ENCODE results near the gene TUBB1.
"Not testable (repeated sequence)": the region's sequence is repeated elsewhere in the genome, so short reads cannot be mapped to it uniquely, and the experiment has no call there.

Gene TUBB1

DNA sequence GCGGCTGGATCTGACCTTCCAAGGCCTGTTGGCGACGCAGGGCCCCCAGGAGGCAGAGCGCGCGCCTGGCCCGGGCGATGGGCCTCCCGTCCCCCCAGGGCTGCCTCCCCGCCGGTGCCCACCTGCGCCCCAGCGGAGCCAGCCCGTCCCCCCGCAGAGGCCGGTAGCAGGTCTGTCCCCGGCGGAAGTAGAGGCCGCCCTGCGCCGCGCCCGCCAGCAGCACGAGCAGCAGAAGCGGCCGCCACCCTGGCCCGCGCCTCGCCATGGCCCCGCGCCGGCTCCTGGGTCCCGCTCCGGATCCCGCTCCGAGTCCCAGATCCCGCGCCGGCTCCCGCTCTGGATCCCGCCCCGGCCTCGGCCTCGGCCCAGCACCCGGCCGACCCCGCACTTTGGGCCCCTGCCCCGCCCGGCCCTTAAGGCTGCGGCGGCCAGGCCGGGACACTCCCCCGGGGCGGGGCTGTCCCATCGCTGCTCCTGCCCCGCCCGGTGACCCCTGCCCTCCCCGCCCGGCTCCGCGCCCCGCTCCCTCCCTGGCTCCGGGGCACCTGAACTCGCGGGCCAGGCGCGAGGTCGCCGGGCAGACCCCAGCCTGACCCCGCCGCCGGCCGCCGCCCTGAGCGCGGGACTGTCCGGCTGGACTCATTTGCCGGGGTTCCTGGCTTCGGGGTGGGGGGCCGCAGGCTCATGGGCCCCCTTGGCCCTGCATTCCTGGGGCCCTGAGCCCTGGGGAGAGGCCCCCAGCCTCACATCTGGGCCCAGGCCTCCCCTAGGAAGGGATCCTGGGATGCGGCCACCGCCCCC lies 12.2 kb upstream of the TUBB1 start, which contains the start of gene CTSZ:
TSS of gene CTSZ (minus strand) at position 391 of the 801 bp plus-strand sequence. CDS start at position 265, 126 bp downstream.
- Histone ChIP-seq H3K36me3 (peaks cover 0 to 22% (median 0%) of the 10 kb centered on the region in 11 experiments; a peak in 9 of 22 replicates), H3K4me3 (peak within 1 kb of the TSS; percentile 55 to 78 (median 64)), H3K27me3 (peaks cover 0 to 22% (median 15%) of the 10 kb centered on the region in 11 experiments; a peak in 16 of 22 replicates), H3K9ac (peak within 1 kb of the TSS; percentile 74 to 98 (median 82)), H3K9me3 (replicated peaks in 1 of 11) (no peaks in the 10 kb centered on the region), H4K20me1 (peaks cover 0 to 28% (median 24%) of the 10 kb centered on the region in 11 experiments; a peak in 16 of 22 replicates), H3K4me2 (peak within 1 kb of the TSS; percentile 95 to 100 (median 97)), H3K27ac (peak within 1 kb of the TSS; percentile 68 to 99 (median 85)), H3K4me1 (peaks cover 61 to 100% (median 75%) of the 10 kb centered on the region in 10 experiments)
- no peak for TF ChIP-seq Cebpa-rat (IDR thresholded peaks at IDR 0.05)

DNA sequence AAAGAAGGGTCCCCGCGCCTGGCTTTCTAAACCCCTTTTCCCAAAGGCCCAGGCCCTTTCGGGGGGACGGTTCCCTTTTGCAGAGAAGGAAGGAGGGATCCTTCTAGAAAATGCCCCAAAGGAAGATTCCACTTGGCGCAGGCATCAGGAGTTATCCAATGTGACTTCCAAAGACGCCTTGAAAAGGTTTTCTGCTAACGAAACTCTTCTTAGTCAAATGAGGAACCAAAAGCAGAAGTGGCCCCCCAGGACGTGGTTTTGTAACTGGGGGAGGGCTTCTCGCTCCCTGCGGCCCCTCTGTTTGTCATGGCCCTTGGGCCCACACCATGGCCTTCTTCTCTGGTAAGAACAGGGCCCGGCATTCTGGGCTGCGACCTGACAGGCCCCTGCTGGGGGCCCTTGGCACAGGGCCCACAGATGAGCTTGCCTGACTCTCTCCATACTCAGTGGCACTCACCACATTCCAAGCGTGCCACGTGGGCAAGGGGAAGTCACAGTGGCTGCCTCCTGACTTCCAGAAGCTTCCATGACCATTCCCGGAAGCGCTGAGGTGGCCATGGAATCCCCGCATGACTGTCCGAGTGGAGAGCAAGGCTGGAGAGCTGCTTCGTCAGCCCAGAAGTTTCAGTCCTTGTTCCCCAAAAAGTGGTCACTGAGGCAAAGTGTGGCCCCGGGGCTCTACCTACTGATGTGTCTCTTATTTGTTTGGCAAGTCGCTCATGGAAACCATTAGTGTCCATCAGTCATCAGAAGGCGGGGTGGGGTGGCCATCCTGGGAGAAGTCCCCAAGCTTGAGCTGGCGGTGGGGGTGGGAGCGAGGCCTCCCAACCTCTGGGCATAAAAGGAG lies 11.3 kb upstream of the TUBB1 start:
- Histone ChIP-seq H3K4me1 (peaks cover 58 to 93% (median 72%) of the 10 kb centered on the region in 10 experiments), H3K9me3 (replicated peaks in 1 of 11) (no peaks in the 10 kb centered on the region), H3K9ac (peak overlapping the region; percentile 74 to 98 (median 82)), H3K4me3 (peak overlapping the region; percentile 55 to 78 (median 64)), H3K4me2 (peak overlapping the region; percentile 95 to 100 (median 97)), H4K20me1 (peaks cover 0 to 28% (median 16%) of the 10 kb centered on the region in 11 experiments; a peak in 16 of 22 replicates), H3K27me3 (peaks cover 0 to 22% (median 15%) of the 10 kb centered on the region in 11 experiments; a peak in 16 of 22 replicates), H3K36me3 (peaks cover 0 to 14% (median 0%) of the 10 kb centered on the region in 11 experiments; a peak in 6 of 22 replicates), H3K27ac (peak overlapping the region; percentile 68 to 99 (median 85))
- TF ChIP-seq Cebpa-rat (IDR thresholded peaks at IDR 0.05), result no peak

DNA sequence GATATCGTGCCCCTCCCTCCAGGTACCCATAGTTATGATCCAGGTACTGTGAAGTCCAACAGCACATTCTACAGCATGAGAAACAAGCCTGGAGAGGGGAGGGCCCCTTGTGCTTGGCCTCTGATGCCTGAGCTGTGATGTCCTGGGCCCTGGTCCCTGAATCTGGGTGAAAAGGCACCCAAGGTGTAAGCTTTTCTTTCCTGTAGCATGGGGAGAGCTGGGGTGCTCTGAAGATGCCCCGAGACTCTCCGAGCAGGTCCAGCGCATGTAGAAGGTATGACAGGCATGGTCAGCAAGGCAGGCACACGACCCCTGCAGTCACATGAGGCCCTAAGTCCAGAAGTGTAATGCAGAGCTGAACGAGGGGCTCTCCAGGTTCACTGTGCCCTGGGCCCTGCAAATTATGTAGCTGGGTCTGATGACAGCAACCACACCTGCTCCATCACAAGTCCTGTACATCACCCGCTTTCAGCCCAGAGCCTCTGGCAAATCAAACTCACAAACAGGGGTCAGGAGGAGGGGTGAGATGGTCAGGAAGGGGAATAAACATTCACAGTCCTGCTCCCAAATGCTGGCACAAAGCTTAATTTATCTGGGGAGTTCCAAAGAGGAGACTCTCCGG lies 10.4 kb upstream of the TUBB1 start:
- Histone ChIP-seq H3K4me1 (peaks cover 49 to 84% (median 64%) of the 10 kb centered on the region in 10 experiments), H3K4me3 (no peak overlapping the region), H3K9me3 (replicated peaks in 1 of 11) (no peaks in the 10 kb centered on the region), H3K9ac (peak overlapping the region in 3 of 11 experiments; percentile 93 to 98 (median 96); a peak in 6 of 22 replicates), H3K36me3 (peaks cover 0 to 5% (median 0%) of the 10 kb centered on the region in 11 experiments; a peak in 4 of 22 replicates), H3K27ac (peak overlapping the region in 6 of 11 experiments; percentile 85 to 99 (median 95); a peak in 10 of 22 replicates), H4K20me1 (peaks cover 0 to 24% (median 10%) of the 10 kb centered on the region in 11 experiments; a peak in 16 of 22 replicates), H3K27me3 (peaks cover 0 to 22% (median 15%) of the 10 kb centered on the region in 11 experiments; a peak in 16 of 22 replicates), H3K4me2 (peak overlapping the region in 9 of 11 experiments; percentile 95 to 100 (median 99); a peak in 16 of 22 replicates)
- no peak for TF ChIP-seq Cebpa-rat (IDR thresholded peaks at IDR 0.05)

DNA sequence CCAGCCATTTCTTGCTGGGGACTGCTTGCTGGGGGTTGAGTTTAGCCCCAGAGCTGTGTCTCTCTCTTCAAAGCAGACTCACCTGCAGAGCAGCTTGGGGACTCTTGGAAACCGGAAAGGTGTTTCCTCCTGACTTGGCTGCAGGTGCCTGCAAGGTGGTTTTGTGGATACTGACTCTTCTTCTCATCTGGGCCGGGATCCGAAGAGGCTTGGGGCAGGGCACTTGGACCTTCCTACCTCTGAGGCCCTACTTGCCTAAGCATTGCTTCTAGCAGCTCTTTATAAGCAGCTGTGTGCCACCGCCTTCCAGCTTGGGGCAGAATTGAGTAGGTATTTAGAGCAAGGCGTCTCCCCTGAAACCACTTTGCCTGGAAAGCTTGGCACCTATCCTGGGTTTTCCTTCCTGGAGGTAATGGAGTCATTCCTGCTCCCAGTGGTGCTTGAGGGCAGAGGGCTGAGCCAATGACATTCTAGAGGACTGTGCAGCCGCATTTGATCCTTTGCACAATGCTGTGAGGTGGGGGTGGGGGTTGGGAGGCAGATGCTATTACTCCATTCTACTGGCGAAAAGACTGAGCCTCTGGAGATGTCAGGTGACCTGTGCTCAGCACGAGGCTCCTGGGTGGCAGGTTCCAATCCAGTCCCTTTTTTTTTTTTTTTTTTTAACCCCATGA lies 8.8 kb upstream of the TUBB1 start:
- no peak for TF ChIP-seq Cebpa-rat (IDR thresholded peaks at IDR 0.05)
- Histone ChIP-seq H3K4me1 (peaks cover 41 to 83% (median 60%) of the 10 kb centered on the region in 10 experiments), H3K36me3 (no peaks in the 10 kb centered on the region), H3K27me3 (peaks cover 0 to 21% (median 15%) of the 10 kb centered on the region in 11 experiments; a peak in 16 of 22 replicates), H3K27ac (0 out of 22 replicates have a peak overlapping the region, but pooled peaks of 1 of the 11 experiments have one; percentile 20), H4K20me1 (peaks cover 0 to 12% (median 3%) of the 10 kb centered on the region in 11 experiments; a peak in 7 of 22 replicates), H3K9me3 (replicated peaks in 1 of 11) (no peaks in the 10 kb centered on the region), H3K4me3 (no peak overlapping the region), H3K9ac (no peak overlapping the region), H3K4me2 (peak overlapping the region in 4 of 11 experiments; percentile 62 to 96 (median 79); a peak in 8 of 22 replicates)

DNA sequence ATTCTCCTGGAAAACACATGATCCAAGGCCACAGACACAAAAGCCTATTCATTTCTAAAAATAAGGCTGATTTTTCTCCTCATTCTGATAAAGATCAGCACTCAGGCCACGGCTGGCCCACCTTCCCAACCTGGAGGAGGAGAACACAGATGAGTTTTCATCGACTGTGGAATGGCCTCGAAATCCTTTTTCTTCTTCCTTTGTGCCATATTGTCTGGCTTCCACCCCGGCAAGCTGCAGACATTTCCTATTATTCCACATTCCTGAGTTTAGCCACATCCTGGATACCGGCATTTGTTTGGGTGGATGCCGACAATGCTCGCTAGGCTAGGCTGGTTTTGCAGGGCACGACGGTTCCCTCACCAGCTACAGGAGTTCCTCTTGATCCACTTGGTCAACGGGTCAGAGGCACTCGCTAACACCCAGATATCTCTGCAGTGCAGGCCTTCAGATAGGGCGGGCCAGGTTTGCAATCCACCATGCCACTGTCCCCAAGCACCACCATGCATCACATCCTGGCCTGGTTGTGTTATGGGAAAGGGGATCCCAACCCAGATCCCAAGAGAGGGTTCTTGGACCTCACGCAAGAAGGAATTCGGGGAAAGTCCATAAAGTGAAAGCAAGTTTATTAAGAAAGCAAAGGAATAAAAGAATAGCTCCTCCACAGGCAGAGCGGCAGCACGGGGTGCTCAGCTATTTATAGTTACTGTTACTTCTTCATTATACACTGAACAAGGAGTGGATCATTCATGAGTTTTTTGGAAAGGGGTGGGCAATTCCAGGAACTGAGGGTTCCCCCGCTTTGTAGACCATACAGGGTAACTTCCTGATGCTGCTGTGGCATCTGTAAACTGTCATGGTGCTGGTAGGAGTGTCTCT lies 8.0 kb upstream of the TUBB1 start:
- Histone ChIP-seq H3K4me2 (peak overlapping the region in 7 of 11 experiments; percentile 24 to 96 (median 62); a peak in 13 of 22 replicates), H3K4me3 (no peak overlapping the region), H3K9ac (no peak overlapping the region), H3K4me1 (peaks cover 39 to 79% (median 55%) of the 10 kb centered on the region in 10 experiments), H3K27me3 (peaks cover 0 to 14% (median 9%) of the 10 kb centered on the region in 11 experiments; a peak in 16 of 22 replicates), H3K36me3 (no peaks in the 10 kb centered on the region), H3K9me3 (replicated peaks in 1 of 11) (no peaks in the 10 kb centered on the region), H3K27ac (peak overlapping the region in 3 of 11 experiments; percentile 20 to 37 (median 24); a peak in 5 of 22 replicates), H4K20me1 (peaks cover 0 to 9% (median under 1%) of the 10 kb centered on the region in 11 experiments; a peak in 8 of 22 replicates)
- no peak for TF ChIP-seq Cebpa-rat (IDR thresholded peaks at IDR 0.05)

DNA sequence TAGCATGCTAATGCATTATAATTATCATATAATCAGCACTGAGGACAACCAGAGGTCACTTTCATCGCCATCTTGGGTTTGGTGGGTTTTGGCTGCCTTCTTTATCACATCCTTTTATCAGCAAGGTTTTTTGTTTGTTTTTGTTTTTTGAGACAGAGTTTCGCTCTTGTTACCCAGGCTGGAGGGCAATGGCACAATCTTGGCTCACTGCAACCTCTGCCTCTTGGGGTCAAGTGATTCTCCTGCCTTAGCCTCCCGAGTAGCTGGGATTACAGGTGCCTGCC lies 7.4 kb upstream of the TUBB1 start:
- H3K9ac ChIP-seq; H3K4me3 ChIP-seq; H4K20me1 ChIP-seq; H3K9me3 ChIP-seq (replicated peaks in 1 of 11); H3K36me3 ChIP-seq; H3K27me3 ChIP-seq: not testable (repeated sequence)
- peaks cover 39 to 75% (median 53%) of the 10 kb centered on the region in 10 experiments for H3K4me1 ChIP-seq
- H3K4me2 ChIP-seq, result peak overlapping the region in 6 of 11 experiments; percentile 24 to 96 (median 69); a peak in 11 of 22 replicates
- H3K27ac ChIP-seq, result peak overlapping the region in 2 of 11 experiments; percentile 23 to 37; a peak in 2 of 22 replicates
